Kidney (tissue), 14 donors: ENCODE measurements around the gene SGSM2. TPM values are rescaled to one million over a fixed set of nuclear protein-coding genes. Genes with fewer than 3 reads are reported as not detected.

Experiments
- DNase-seq, 5 donors: peaks; one replicate each; pipeline ENCODE4 v3.0.0-alpha.2; 2013 to 2020
- FAIRE-seq: peaks from 2 replicates; lab custom pipeline; 2012; peaks lifted over from hg19 to GRCh38; lab: Jason Lieb, UNC
- H3K27ac ChIP-seq, 2 donors: one replicate each; pipeline ENCODE4 v1.7.0; 2013; ENCODE audit warnings: low read depth in 2 of 2, low read length in 2 of 2, inconsistent platforms in 1 of 2
- H3K27me3 ChIP-seq: one replicate; pipeline ENCODE4 v1.7.1; 2013; ENCODE audit warnings: low read length, inconsistent platforms; ENCODE audit not compliant: control insufficient read depth, insufficient read depth
- H3K36me3 ChIP-seq, 3 donors: one replicate each; pipeline versions ENCODE4 v1.7.0 to v1.7.1; 2013; ENCODE audit warnings: low read length in 3 of 3, control low read depth in 1 of 3, inconsistent platforms in 1 of 3; ENCODE audit not compliant: insufficient read depth in 3 of 3, control insufficient read depth in 2 of 3
- H3K4me1 ChIP-seq, 3 donors: one replicate each; pipeline versions ENCODE4 v1.7.0 to v1.7.1; 2013; ENCODE audit warnings: low read length in 3 of 3, inconsistent platforms in 1 of 3, low read depth in 1 of 3; ENCODE audit not compliant: control insufficient read depth in 2 of 3, insufficient read depth in 2 of 3
- H3K4me3 ChIP-seq, 3 donors: one replicate each; pipeline versions ENCODE4 v1.7.0 to v1.8.1; 2013; ENCODE audit warnings: low read length in 3 of 3, control low read depth in 1 of 3, inconsistent platforms in 1 of 3
- H3K9ac ChIP-seq, 3 donors: one replicate each; pipeline versions ENCODE4 v1.7.0 to v1.7.1; 2013; ENCODE audit warnings: low read length in 3 of 3, control low read depth in 1 of 3, inconsistent platforms in 1 of 3
- H3K9me3 ChIP-seq, 3 donors: one replicate each; pipeline versions ENCODE4 v1.7.0 to v1.7.1; 2013; ENCODE audit warnings: low read length in 3 of 3, control low read depth in 1 of 3, inconsistent platforms in 1 of 3; ENCODE audit not compliant: control insufficient read depth in 2 of 3, insufficient read depth in 1 of 3
- intact Hi-C: fragments of 100-400 bp; cut with DNase I; formaldehyde crosslinking; loops from one replicate; pipeline ENCODE4 v1.11.1; 2022
- polyA plus RNA-seq: library from polyadenylated mRNA; stranded (reverse); fragments of 350-450 nt; fragmentation: Illumina TruSeq; extraction: RNeasy Lipid Tissue Mini Kit (QIAGEN cat#74804); gene quantifications from one replicate; pipeline ENCODE4 v1.2.3, GENCODE V29; 2014; ENCODE audit warnings: low read depth, low replicate concordance; ENCODE audit not compliant: insufficient read depth
- total RNA-seq: library from RNA; stranded (reverse); fragmentation: NEBNext Ultra II Directional; extraction: Animal tissue kit (Norgen Biotek cat#: 25700); gene quantifications from one replicate; pipeline ENCODE4 v1.2.1, GENCODE V29; 2021
- TF ChIP-seq, protein P1 (sequence below): IDR thresholded peaks from 3 replicates; pipeline ENCODE4 v1.5.1; 2012; ENCODE audit warnings: mild to moderate bottlenecking, moderate library complexity, borderline replicate concordance; ENCODE audit not compliant: insufficient read depth; ENCODE audit errors: extremely low read depth
- donor health status: control.
- donor health status: control.
- donor health status: control.
- donor health status: control.
- donor health status: control.
- donor health status: DM: yes; HTN: yes; CAD: no.
- donor health status: Normal renal cell carcinoma (clear cell type).

The SGSM2 gene
- total and polyA plus RNA-seq, 2 donors from 2014 or later: 33.7 to 58.0 TPM

DNA sequence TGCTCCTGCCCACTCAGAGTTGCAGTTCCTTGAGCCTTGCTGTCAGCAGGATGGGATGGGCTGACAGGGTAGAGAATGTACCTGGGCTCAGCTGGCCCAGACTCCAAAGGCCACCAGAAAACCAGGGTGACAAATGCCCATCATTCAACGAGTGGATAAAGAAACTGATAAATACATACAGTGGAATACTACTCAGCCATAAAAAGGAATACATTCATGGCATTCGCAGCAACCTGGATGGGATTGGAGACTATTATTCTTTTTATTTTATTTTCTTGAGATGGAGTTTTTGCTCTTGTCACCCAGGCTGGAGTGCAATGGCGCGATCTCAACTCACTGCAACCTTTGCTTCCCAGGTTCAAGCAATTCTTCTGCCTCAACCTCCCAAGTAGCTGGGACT is 19.9 kb downstream of the SGSM2 start:
- TF ChIP-seq, protein P1, sequence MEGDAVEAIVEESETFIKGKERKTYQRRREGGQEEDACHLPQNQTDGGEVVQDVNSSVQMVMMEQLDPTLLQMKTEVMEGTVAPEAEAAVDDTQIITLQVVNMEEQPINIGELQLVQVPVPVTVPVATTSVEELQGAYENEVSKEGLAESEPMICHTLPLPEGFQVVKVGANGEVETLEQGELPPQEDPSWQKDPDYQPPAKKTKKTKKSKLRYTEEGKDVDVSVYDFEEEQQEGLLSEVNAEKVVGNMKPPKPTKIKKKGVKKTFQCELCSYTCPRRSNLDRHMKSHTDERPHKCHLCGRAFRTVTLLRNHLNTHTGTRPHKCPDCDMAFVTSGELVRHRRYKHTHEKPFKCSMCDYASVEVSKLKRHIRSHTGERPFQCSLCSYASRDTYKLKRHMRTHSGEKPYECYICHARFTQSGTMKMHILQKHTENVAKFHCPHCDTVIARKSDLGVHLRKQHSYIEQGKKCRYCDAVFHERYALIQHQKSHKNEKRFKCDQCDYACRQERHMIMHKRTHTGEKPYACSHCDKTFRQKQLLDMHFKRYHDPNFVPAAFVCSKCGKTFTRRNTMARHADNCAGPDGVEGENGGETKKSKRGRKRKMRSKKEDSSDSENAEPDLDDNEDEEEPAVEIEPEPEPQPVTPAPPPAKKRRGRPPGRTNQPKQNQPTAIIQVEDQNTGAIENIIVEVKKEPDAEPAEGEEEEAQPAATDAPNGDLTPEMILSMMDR: no peak
- Histone ChIP-seq H3K9me3 (no peaks in the 10 kb centered on the region), H3K4me3 (no peak overlapping the region), H3K27ac (no peak overlapping the region), H3K36me3 (no peaks in the 10 kb centered on the region), H3K9ac (no peak overlapping the region), H3K27me3 (no peaks in the 10 kb centered on the region), H3K4me1 (peaks cover 0 to 4% (median 0%) of the 10 kb centered on the region in 3 donors)
- no peak for DNase-seq
- intact Hi-C loops: no loop called here
- no peak for FAIRE-seq

DNA sequence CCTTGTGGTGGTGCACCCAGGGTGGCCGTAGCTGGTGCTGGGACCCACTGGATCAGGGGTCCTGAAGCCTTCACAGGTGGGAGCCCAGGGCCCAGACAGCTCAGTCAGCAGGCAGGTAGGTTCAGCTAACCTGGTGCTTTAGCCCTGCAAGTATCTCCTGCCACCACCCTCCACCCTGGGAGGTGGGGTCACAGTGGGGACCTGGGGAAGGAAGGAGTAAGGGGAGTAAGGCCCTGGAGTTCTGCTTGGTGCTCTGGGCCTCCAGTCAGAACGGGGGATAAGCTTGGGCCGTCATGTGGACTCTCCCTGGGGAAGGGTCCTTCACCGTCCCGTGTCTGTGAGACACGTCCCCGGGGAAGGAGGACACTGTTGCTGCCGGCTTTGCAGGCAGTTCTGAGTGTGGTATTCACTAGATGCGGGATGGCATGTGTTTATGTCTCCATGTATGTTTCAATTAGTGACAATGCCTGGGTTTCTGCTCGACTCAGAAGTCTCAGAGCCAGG is 20.7 kb downstream of the SGSM2 start:
- DNase-seq (peak in 1 of 5 donors; percentile 54), FAIRE-seq (no peak)
- Histone ChIP-seq H3K36me3 (peaks cover 0 to 4% (median 0%) of the 10 kb centered on the region in 3 donors), H3K27ac (no peak overlapping the region), H3K9me3 (no peaks in the 10 kb centered on the region), H3K27me3 (no peaks in the 10 kb centered on the region), H3K4me1 (peaks cover 0 to 4% (median 0%) of the 10 kb centered on the region in 3 donors), H3K9ac (no peak overlapping the region), H3K4me3 (no peak overlapping the region)
- intact Hi-C loops: no loop called here
- TF ChIP-seq, protein P1: no peak

DNA sequence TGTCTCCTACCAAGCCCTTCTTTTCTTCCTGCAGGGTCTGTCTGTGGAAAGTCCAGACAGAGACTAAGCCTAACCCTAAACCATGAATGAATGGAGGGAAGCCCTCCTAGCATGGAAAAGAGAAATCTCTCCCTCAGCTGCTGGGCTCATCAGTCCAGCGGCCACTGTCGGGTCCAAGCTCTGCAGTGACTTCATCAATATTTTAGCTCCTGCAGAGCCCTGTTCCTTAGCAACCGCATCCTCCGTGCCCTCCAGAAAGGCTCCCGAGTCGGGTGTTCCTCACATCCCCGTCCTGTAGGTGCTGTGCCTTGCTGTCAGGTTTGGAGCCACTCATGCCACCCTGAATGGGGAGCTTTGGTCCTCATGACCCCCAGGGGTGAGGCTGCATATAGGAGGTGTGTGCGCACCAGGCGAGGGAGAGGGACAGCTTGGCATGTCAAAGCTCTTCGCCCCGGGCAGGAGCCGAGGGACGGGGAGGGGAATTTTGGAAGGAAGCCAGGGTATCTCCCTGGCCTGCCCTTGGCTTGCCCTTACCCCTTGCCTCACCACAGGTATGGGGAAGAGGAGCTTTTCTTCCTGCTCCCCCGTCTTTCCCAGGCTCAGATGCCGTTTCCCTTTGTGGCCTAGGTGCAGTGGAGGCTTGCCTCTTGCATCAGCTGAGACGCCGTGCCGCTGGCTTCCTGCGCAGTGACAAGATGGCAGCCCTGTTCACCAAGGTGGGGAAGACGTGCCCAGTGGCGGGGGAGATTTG is 23.9 kb downstream of the SGSM2 start:
- Histone ChIP-seq H3K36me3 (peaks cover 0 to 14% (median 4%) of the 10 kb centered on the region in 3 donors), H3K9me3 (no peaks in the 10 kb centered on the region), H3K9ac (no peak overlapping the region), H3K27me3 (no peaks in the 10 kb centered on the region), H3K4me1 (peaks cover 0 to 4% (median 0%) of the 10 kb centered on the region in 3 donors), H3K4me3 (no peak overlapping the region), H3K27ac (no peak overlapping the region)
- intact Hi-C loops: no loop called here
- TF ChIP-seq, protein P1: no peak
- DNase-seq (peak in 1 of 5 donors; percentile 54), FAIRE-seq (no peak)
